ENCODE measurements around the gene DGKD. TPM values are rescaled to one million over a fixed set of nuclear protein-coding genes. Genes with fewer than 3 reads are reported as not detected.

Gene DGKD
- total and polyA plus RNA-seq, 2 donors (not counting 1 experiment from before 2014, with no cell fraction given): 6.0 to 9.9 TPM

- no peak overlapping the region for H3K4me3 ChIP-seq (replicated peaks in 1 of 4; ENCODE audit: control extremely low read depth in 1 of 4, insufficient read depth in 1 of 4, low read depth in 3 of 4, low read length in 4 of 4)
- no peak for DNase-seq (ENCODE audit: low read depth in 2 of 2)
- no peak overlapping the region for H3K9ac ChIP-seq (ENCODE audit: insufficient read depth, low read length)
- TF ChIP-seq EZH2 (IDR thresholded peaks at IDR 0.05; ENCODE audit: low read length, missing control alignments): no peak
- TF ChIP-seq, protein P1, sequence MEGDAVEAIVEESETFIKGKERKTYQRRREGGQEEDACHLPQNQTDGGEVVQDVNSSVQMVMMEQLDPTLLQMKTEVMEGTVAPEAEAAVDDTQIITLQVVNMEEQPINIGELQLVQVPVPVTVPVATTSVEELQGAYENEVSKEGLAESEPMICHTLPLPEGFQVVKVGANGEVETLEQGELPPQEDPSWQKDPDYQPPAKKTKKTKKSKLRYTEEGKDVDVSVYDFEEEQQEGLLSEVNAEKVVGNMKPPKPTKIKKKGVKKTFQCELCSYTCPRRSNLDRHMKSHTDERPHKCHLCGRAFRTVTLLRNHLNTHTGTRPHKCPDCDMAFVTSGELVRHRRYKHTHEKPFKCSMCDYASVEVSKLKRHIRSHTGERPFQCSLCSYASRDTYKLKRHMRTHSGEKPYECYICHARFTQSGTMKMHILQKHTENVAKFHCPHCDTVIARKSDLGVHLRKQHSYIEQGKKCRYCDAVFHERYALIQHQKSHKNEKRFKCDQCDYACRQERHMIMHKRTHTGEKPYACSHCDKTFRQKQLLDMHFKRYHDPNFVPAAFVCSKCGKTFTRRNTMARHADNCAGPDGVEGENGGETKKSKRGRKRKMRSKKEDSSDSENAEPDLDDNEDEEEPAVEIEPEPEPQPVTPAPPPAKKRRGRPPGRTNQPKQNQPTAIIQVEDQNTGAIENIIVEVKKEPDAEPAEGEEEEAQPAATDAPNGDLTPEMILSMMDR (conservative IDR thresholded peaks at IDR 0.05 in 1 of 2, IDR thresholded peaks at IDR 0.05 in 1 of 2; ENCODE audit: low read depth in 1 of 2, low read length in 2 of 2): no peak
- no peaks in the 10 kb centered on the region for H4K20me1 ChIP-seq (ENCODE audit: control insufficient read depth, extremely low read depth, insufficient read depth, low read length)
- H3K79me2 ChIP-seq (ENCODE audit: control insufficient read depth, insufficient read depth, low read length): no peaks in the 10 kb centered on the region
- H3K4me2 ChIP-seq (ENCODE audit: extremely low read depth, insufficient read depth, low read length): no peak overlapping the region
- no peaks in the 10 kb centered on the region for H3K27me3 ChIP-seq (ENCODE audit: control insufficient read depth, insufficient read depth, low read length)
- H3K9me3 ChIP-seq (ENCODE audit: control insufficient read depth, insufficient read depth, low read depth, low read length): no peaks in the 10 kb centered on the region
- H2AFZ ChIP-seq (ENCODE audit: low read length): no peak overlapping the region
- H3K36me3 ChIP-seq (ENCODE audit: control insufficient read depth, insufficient read depth, low read length): peaks cover under 1% of the 10 kb centered on the region
- no peaks in the 10 kb centered on the region for H3K4me1 ChIP-seq (ENCODE audit: control insufficient read depth, extremely low read depth, insufficient read depth, low read length)
- no peak overlapping the region for H3K27ac ChIP-seq (ENCODE audit: insufficient read depth, low read length)
Measured at GRCh38 chr2:233428008-233428407, 73.7 kb downstream of the DGKD start.

GRCh38 chr2:233428438-233428837, 74.1 kb downstream of the DGKD start:
- Histone ChIP-seq H3K27me3 (ENCODE audit: control insufficient read depth, insufficient read depth, low read length) (no peaks in the 10 kb centered on the region), H3K4me1 (ENCODE audit: control insufficient read depth, extremely low read depth, insufficient read depth, low read length) (no peaks in the 10 kb centered on the region), H2AFZ (ENCODE audit: low read length) (no peak overlapping the region), H3K27ac (ENCODE audit: insufficient read depth, low read length) (no peak overlapping the region), H3K36me3 (ENCODE audit: control insufficient read depth, insufficient read depth, low read length) (no peaks in the 10 kb centered on the region), H3K9ac (ENCODE audit: insufficient read depth, low read length) (no peak overlapping the region), H3K4me2 (ENCODE audit: extremely low read depth, insufficient read depth, low read length) (no peak overlapping the region), H3K4me3 (replicated peaks in 1 of 4; ENCODE audit: control extremely low read depth in 1 of 4, insufficient read depth in 1 of 4, low read depth in 3 of 4, low read length in 4 of 4) (no peak overlapping the region), H3K79me2 (ENCODE audit: control insufficient read depth, insufficient read depth, low read length) (no peaks in the 10 kb centered on the region), H4K20me1 (ENCODE audit: control insufficient read depth, extremely low read depth, insufficient read depth, low read length) (no peaks in the 10 kb centered on the region), H3K9me3 (ENCODE audit: control insufficient read depth, insufficient read depth, low read depth, low read length) (no peaks in the 10 kb centered on the region)
- no peak for DNase-seq (ENCODE audit: low read depth in 2 of 2)
- TF ChIP-seq, protein P1 (conservative IDR thresholded peaks at IDR 0.05 in 1 of 2, IDR thresholded peaks at IDR 0.05 in 1 of 2; ENCODE audit: low read depth in 1 of 2, low read length in 2 of 2): no peak
- TF ChIP-seq EZH2 (IDR thresholded peaks at IDR 0.05; ENCODE audit: low read length, missing control alignments): no peak

DNA sequence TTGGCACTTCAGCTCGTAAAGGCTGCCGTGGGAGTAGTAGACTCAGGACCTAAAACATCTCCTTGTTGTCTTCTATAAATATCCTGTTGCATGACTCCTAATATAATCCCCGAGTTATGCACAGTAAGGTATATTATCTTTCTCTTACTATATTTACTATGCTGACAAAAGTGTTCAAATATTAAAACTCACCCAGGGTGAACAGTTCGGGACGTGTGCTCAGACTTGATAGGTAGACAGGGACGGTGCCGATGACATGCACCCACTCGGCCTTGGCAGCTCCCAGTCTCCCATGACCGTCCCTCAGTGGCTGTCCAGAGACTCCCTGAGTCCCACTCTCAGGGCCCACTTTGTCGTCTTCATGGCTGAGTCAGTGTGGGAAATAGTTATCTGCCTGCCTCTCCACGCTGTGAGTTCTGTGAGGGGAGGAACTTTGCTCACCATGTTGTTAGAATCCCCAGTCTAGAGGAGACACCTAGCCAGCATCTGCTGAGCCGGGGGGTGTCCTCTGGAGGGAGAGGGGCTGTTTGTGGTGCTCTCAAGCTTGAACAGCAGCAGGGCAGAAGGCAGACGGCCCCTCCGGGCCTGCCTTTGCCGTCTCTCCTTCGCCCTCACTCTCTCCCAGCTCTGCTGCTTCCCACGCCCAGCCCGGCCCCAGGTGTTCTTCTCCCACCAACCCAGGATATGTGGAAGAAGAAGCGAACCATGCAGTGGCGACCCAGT, 75.0 kb downstream of the DGKD start:
- H3K4me1 ChIP-seq (ENCODE audit: control insufficient read depth, extremely low read depth, insufficient read depth, low read length): no peaks in the 10 kb centered on the region
- no peaks in the 10 kb centered on the region for H3K27me3 ChIP-seq (ENCODE audit: control insufficient read depth, insufficient read depth, low read length)
- H2AFZ ChIP-seq (ENCODE audit: low read length): no peak overlapping the region
- no peak overlapping the region for H3K9ac ChIP-seq (ENCODE audit: insufficient read depth, low read length)
- TF ChIP-seq, protein P1 (conservative IDR thresholded peaks at IDR 0.05 in 1 of 2, IDR thresholded peaks at IDR 0.05 in 1 of 2; ENCODE audit: low read depth in 1 of 2, low read length in 2 of 2): no peak
- TF ChIP-seq EZH2 (IDR thresholded peaks at IDR 0.05; ENCODE audit: low read length, missing control alignments): no peak
- no peak overlapping the region for H3K27ac ChIP-seq (ENCODE audit: insufficient read depth, low read length)
- no peak overlapping the region for H3K4me2 ChIP-seq (ENCODE audit: extremely low read depth, insufficient read depth, low read length)
- no peak for DNase-seq (ENCODE audit: low read depth in 2 of 2)
- no peaks in the 10 kb centered on the region for H4K20me1 ChIP-seq (ENCODE audit: control insufficient read depth, extremely low read depth, insufficient read depth, low read length)
- H3K36me3 ChIP-seq (ENCODE audit: control insufficient read depth, insufficient read depth, low read length): no peaks in the 10 kb centered on the region
- no peak overlapping the region for H3K4me3 ChIP-seq (replicated peaks in 1 of 4; ENCODE audit: control extremely low read depth in 1 of 4, insufficient read depth in 1 of 4, low read depth in 3 of 4, low read length in 4 of 4)
- no peaks in the 10 kb centered on the region for H3K79me2 ChIP-seq (ENCODE audit: control insufficient read depth, insufficient read depth, low read length)
- H3K9me3 ChIP-seq (ENCODE audit: control insufficient read depth, insufficient read depth, low read depth, low read length): no peaks in the 10 kb centered on the region

Measured in fibroblast of lung (primary cell).